Measurements from ENCODE around the gene DAB2IP.

Gene DAB2IP

GRCh38 chr9:121625590-121625989 lies 25.8 kb upstream of the DAB2IP start:
- POLR2A ChIA-PET (ENCODE audit: low non-redundant PET) = no interaction called here
- H3K27ac ChIP-seq = no peak overlapping the region
- CTCF ChIA-PET = interaction anchor here (0.6 kb wide), 1 partner anchor 93 kb away, joined by 3 read pairs; no protein-coding TSS in a partner anchor
- no peak for DNase-seq (ENCODE audit: low spot score)
- TF ChIP-seq CTCF (conservative IDR thresholded peaks at IDR 0.05; ENCODE audit: low read depth) = no peak

- no peak for DNase-seq (ENCODE audit: low spot score)
- ChIA-PET CTCF (interaction anchor here (0.6 kb wide), 2 partner anchors 14 to 94 kb away, joined by 3 read pairs; no protein-coding TSS in a partner anchor), POLR2A (ENCODE audit: low non-redundant PET) (no interaction called here)
- no peak for TF ChIP-seq CTCF (conservative IDR thresholded peaks at IDR 0.05; ENCODE audit: low read depth)
- H3K27ac ChIP-seq = no peak overlapping the region
Measured at GRCh38 chr9:121626012-121626411, 25.4 kb upstream of the DAB2IP start.

- ChIA-PET CTCF (interaction anchor here (1.0 kb wide), 1 partner anchor 60 kb away, joined by 3 read pairs; no protein-coding TSS in a partner anchor), POLR2A (ENCODE audit: low non-redundant PET) (no interaction called here)
- TF ChIP-seq CTCF (conservative IDR thresholded peaks at IDR 0.05; ENCODE audit: low read depth) = no peak
Measured at GRCh38 chr9:121627427-121627826, 24.0 kb upstream of the DAB2IP start.

GRCh38 chr9:121628401-121628800 lies 23.0 kb upstream of the DAB2IP start:
- POLR2A ChIA-PET (ENCODE audit: low non-redundant PET) = no interaction called here
- CTCF ChIA-PET = interaction anchor here (1.0 kb wide), 1 partner anchor 59 kb away, joined by 3 read pairs; no protein-coding TSS in a partner anchor
- no peak overlapping the region for H3K27ac ChIP-seq
- TF ChIP-seq CTCF (conservative IDR thresholded peaks at IDR 0.05; ENCODE audit: low read depth) = no peak
- DNase-seq (ENCODE audit: low spot score) = no peak

More at GRCh38 chr9:121627427-121627826, 24.0 kb upstream of the DAB2IP start:
- DNase-seq (ENCODE audit: low spot score) = no peak
- H3K27ac ChIP-seq = no peak overlapping the region

GRCh38 chr9:121631115-121631514 lies 20.3 kb upstream of the DAB2IP start:
- ChIA-PET CTCF (interaction anchor here (1.0 kb wide), 1 partner anchor 85 kb away, joined by 3 read pairs; no protein-coding TSS in a partner anchor), POLR2A (ENCODE audit: low non-redundant PET) (no interaction called here)
- no peak for DNase-seq (ENCODE audit: low spot score)
- TF ChIP-seq CTCF (conservative IDR thresholded peaks at IDR 0.05; ENCODE audit: low read depth) = no peak
- no peak overlapping the region for H3K27ac ChIP-seq

- no peak overlapping the region for H3K27ac ChIP-seq
- no peak for DNase-seq (ENCODE audit: low spot score)
- ChIA-PET CTCF (interaction anchor here (0.9 kb wide), 1 partner anchor 55 kb away, joined by 3 read pairs; no protein-coding TSS in a partner anchor), POLR2A (ENCODE audit: low non-redundant PET) (interaction anchor here (0.6 kb wide), 1 partner anchor 8 kb away, joined by 5 read pairs; no protein-coding TSS in a partner anchor)
- TF ChIP-seq CTCF (conservative IDR thresholded peaks at IDR 0.05; ENCODE audit: low read depth) = no peak
Measured at GRCh38 chr9:121631978-121632418, 19.4 kb upstream of the DAB2IP start.

Data from RWPE1 (cell line).